ENCODE results near the gene TCIRG1.

DNA sequence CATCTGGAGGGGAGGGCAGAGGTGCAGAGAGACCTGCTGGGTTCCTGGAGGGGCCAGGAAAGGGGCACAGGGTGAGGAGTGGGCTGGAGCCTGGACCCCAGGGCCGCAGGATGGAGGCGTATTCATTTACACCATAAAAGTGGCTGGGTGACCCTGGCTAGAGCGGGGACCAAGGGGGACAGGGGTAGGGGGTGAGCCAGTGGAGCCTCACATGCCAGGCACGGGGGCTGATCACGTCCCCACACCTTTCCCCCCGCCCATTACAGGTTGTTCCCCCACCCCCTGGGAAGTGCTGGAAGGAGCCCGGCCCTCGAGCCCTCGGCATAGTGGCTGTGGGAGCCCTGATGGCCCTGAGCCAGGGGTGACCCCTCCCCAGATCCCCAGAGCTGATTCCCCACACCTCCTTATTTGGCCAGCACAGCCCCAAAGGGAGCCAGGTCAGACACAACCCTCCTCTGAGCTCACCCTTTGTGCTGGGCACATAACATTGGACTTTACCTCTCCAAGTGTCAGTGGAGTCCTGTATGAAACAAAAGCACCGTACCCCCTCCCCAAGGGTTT, 781 bp downstream of the TCIRG1 start:
- TF ChIP-seq SMC3 (IDR thresholded peaks at IDR 0.05) (no peak), RCOR1 (IDR thresholded peaks at IDR 0.05; ENCODE audit: low read depth, low read length) (no peak), MAZ (IDR thresholded peaks at IDR 0.05; ENCODE audit: borderline replicate concordance, low read depth, low read length) (no peak), RAD21 (conservative IDR thresholded peaks at IDR 0.05 in 1 of 2, IDR thresholded peaks at IDR 0.05 in 1 of 2) (no peak), KDM1A (IDR thresholded peaks at IDR 0.05; ENCODE audit: low read depth) (no peak), FOSL2 (IDR thresholded peaks at IDR 0.05) (no peak), FOSL2 (CRISPR knock-in tag; IDR thresholded peaks at IDR 0.05) (no peak)
- TF ChIP-seq, protein P1, sequence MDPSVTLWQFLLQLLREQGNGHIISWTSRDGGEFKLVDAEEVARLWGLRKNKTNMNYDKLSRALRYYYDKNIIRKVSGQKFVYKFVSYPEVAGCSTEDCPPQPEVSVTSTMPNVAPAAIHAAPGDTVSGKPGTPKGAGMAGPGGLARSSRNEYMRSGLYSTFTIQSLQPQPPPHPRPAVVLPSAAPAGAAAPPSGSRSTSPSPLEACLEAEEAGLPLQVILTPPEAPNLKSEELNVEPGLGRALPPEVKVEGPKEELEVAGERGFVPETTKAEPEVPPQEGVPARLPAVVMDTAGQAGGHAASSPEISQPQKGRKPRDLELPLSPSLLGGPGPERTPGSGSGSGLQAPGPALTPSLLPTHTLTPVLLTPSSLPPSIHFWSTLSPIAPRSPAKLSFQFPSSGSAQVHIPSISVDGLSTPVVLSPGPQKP (IDR thresholded peaks at IDR 0.05; ENCODE audit: low read depth, low read length): no peak
- TF ChIP-seq, protein P2, sequence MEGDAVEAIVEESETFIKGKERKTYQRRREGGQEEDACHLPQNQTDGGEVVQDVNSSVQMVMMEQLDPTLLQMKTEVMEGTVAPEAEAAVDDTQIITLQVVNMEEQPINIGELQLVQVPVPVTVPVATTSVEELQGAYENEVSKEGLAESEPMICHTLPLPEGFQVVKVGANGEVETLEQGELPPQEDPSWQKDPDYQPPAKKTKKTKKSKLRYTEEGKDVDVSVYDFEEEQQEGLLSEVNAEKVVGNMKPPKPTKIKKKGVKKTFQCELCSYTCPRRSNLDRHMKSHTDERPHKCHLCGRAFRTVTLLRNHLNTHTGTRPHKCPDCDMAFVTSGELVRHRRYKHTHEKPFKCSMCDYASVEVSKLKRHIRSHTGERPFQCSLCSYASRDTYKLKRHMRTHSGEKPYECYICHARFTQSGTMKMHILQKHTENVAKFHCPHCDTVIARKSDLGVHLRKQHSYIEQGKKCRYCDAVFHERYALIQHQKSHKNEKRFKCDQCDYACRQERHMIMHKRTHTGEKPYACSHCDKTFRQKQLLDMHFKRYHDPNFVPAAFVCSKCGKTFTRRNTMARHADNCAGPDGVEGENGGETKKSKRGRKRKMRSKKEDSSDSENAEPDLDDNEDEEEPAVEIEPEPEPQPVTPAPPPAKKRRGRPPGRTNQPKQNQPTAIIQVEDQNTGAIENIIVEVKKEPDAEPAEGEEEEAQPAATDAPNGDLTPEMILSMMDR (IDR thresholded peaks at IDR 0.05): no peak
- TF ChIP-seq, protein P3, sequence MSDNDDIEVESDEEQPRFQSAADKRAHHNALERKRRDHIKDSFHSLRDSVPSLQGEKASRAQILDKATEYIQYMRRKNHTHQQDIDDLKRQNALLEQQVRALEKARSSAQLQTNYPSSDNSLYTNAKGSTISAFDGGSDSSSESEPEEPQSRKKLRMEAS (IDR thresholded peaks at IDR 0.05): no peak

Measured in A549 (cell line).